NOMO-1 treated with dmso at 0.1 percent for 144 hours (cell line): ENCODE results near the gene CCDC110.

Experiments used
- DNase-seq: peaks from one replicate; lab custom pipeline; 2025; ENCODE audit not compliant: unreplicated experiment; lab: John Stamatoyannopoulos, UW

CCDC110 gene

DNA sequence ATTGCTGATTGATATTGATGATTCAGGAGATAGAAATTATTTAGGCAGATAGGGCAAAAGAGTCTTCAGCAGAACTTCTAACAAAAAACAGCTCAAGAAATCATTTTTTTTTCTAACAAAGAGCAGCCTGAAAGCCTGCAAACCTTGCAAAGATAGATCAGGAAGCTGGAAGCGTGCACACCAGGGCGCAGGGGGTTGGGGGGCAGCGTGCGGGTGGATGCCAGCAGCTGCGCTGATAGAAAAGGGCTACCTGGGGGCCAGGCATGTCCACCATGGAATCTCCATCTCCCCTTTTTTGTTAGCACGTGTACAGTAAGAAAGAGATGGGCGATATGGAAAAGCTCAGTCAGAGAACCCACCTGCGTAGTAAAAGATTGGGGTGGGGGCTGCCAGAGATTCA lies 1.7 kb upstream of the CCDC110 start:
- DNase-seq: no peak

DNA sequence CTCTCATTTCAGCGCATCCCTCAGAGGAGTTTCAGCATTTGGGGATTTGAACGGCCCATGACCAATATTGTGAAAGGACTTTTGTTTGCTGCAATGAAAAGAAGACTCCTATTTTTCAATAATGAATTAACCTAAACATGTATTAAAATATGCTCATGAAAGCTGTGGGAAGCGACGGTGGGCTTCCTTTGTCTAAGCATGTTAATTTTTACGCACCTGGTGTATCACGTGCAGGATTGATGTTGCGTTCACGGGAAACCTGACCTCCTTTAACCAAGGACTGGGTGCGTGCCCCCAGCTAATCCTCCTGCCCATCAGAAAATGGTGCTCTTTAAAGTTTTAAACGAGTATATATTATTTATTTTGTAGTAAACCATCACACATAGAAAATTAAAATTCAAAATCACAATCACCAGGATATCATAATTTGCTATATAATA lies 590 bp upstream of the CCDC110 start:
- DNase-seq: no peak

DNA sequence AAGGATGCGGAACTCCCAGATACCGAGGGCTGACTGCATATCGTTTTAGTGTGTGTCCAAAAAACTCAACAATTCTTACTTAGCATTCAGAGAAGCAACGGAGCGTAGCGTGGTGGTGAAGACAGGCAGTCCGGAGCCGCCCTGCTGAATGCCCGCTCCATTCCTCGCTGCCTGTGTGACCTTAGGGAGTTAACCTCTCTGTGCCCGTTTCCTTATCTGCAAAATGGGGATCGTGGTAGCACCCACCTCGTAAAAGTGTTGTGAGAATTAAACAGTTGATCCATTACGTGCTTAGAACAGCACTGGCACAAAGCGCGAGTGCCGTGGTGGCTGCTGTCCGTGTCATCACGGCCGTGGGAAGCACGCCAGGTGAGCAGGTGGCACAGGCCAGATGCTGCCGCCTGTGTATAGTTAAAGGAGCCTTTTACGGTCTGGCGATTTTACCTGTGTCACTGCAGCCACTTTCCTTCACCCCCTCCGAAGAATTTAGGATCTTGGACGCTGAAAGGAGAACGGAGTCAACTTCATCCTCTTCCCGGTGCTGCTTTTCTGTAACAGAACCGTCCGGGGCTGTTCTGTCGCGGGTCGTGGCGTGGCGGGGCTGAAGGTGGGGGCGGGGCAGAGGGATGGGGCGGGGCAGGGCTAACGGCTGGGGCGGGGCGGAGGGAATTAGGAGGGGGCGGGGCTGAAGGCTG lies 885 bp downstream of the CCDC110 start:
- DNase-seq: no peak

- DNase-seq: no peak
Measured at GRCh38 chr4:185469580-185470154, 1.9 kb downstream of the CCDC110 start.

DNA sequence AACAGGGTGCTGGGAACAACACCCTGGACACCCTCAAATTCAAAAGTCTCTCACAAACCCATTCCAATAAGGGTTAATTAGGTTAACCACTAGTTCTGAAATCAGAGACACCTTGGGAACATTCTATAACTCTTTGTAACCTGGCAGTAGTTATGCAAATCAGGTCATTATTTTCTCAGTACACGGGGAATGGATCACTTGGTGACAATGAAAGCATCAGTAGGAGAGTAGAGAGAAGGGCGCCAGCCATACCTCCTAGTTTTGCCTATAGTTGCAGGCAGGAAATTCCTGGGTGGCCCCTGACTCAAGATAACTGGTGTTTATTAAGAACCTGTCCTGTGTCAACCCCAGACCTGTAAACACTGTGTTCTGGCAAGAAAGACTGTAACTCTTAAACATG lies 2.5 kb downstream of the CCDC110 start:
- DNase-seq: no peak

DNA sequence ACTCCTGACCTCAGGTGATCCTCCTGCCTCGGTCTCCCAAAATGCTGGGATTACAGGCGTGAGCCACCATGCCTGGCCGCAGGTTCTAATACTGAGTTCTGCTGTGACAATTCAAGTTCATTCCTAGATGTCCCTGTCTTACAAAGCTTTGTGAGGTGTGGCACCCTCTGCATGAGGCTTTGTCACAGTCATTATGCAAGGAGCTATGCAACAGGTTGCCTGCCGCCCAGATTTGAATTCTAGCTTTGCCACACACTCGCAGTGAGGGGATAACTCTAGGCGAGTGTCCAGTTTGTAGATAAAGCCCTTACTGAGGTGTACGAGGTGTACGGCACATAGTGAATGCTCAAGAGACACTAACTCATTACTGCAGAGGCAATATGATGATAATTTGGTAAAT lies 3.5 kb downstream of the CCDC110 start:
- DNase-seq: no peak

GRCh38 chr4:185467101-185467500 lies 4.4 kb downstream of the CCDC110 start:
- DNase-seq: no peak

DNA sequence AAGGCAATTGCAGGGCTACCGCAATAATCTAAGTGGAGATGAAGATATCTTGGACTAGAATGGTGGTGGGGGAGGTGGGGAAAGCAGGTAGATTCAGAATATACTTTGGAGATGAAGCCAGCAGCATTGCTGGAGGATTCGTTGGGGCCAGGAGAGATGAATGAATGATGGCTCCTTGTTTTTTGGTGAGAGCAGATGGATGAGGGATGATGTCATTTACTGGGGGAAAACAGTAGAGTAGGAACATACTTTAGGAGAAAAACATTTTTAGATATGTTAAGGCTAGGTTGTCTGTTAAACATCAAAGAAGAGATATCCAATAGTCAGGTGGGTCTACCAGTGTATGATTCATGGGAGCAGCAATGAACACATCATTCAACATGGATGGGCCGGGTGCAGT lies 5.8 kb downstream of the CCDC110 start:
- no peak for DNase-seq

DNA sequence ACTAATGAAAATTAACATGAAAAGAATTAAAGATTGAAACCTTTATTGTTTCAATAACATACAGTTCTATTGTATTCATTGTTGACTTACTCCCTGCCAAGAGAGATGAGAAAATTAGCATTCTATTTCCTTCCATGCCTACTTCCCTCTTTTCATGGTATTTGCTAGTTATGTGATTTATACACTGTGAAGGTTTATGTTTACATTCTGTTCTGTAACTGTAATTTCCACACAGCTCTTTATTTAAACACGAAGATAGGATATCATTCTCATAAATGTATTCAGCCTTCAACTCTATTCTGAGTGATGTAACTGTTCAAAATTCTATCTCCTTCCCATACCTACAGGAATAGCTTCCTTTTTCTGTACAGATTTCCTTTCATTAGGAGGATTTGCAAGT lies 6.6 kb downstream of the CCDC110 start:
- DNase-seq: no peak

DNA sequence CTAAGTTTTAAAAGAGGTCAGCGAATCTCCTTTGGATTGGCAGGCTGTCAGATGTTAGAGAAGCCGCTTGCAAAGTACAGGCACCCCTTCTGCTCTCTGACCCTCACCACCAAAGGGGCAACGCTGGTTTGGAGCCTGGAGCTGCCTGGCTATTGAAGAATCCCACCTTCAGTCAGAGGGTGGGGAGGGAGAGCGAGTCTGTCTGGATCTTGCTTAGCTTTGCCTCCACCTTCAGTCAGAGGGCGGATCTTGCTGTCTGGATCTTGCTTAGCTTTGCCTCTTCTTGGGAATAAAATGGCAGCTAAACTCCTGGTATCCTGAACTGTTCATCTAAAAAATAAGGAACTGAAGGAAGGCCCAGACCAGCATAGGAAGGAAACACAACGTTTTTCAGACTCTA lies 7.3 kb downstream of the CCDC110 start:
- no peak for DNase-seq

DNA sequence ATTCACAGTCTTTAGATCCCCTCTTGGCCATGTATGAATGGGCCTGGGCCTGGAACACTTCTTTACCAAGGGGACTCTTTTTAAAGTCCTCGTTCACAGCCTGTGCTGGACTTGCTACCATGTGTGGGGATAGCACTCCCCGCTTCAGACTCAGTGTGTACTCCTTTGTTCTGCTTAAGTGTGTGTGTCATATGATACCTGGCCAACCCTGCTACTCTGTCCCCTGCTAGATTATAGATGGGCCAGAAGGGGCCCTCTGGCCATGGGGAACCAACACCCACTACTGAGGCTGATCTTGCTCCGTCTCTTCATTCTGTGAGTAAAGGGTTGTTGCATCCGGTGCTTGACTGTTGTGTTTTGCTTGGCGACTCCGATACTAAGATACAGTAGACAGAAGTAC lies 8.0 kb downstream of the CCDC110 start:
- DNase-seq: no peak

DNA sequence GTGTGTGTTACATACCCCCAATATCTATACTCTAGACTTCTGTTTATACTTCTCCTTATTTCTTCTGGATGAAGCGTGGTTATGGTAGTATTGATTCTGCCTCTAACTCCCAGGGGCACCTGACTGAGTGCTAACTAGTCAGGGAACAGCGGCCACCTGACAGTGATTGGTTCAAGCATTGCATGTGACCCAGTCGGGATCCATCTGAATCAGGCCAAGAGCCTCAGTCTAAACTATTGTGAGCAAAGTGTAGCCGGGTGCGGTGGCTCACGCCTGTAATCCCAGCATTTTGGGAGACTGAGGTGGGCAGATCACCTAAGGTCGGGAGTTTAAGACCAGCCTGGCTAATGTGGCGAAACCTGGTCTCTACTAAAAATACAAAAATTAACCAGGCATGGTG lies 10.0 kb downstream of the CCDC110 start:
- DNase-seq: no peak

DNA sequence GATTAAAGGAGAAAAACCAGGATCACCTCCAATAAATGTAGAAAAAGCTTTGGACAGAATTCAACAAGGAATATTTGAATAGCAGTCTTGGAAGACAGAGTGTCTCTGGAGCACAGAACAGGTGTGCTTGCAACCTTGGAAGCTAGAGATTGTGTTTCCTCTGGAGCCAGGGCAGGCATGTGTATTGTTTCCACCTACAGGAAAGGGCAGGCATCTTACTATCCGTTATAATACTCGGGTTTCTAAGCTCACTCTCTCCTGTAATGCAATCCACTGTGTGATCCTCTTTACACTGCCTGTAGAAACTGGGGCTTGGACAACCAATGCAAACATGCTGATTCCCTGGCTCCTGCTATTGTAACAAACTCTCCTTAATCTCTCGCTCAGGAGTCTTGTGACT lies 14.4 kb downstream of the CCDC110 start:
- no peak for DNase-seq

GRCh38 chr4:185456131-185456530 lies 15.4 kb downstream of the CCDC110 start:
- no peak for DNase-seq

DNA sequence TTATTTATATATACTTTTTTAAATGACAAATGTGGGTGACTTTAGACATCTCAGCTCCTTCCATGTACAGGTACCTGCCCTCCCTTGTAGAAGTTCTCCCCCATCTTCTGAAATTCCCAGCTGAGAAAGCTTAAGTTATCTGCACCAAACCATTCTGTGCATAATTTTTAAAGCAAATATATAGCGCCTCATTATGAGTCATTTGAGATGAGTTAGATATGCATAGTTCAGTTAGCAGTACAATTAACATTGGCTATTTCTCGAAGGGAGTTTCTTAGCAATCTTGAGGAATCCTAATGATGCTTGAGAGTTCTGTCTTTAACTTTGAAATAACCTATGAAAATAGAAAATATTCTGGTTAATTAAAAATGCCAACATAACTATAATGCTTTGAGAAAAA lies 26.3 kb downstream of the CCDC110 start:
- DNase-seq: no peak

GRCh38 chr4:185441479-185441878 lies 30.1 kb downstream of the CCDC110 start:
- DNase-seq: no peak

- DNase-seq: no peak
Measured at GRCh38 chr4:185437809-185438208, 33.7 kb downstream of the CCDC110 start.

DNA sequence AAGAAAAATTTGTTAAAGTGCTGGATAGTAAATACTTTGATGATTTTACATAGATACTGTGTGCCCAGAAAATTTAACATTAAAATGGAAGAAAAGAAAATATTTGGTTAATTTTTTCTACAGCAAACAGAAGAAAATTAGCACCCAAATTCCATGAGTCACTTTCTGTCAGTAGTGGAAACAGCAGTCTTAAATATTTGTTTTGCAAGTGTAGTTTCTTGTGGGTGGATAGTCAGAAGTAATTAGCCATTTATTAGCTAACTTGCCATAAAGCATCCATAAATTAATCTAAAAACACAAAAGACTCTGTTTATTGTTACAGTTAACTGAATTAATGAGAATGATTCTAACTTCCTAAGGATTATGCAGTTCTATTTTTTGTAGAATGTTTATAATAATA lies 36.1 kb downstream of the CCDC110 start:
- DNase-seq: no peak

DNA sequence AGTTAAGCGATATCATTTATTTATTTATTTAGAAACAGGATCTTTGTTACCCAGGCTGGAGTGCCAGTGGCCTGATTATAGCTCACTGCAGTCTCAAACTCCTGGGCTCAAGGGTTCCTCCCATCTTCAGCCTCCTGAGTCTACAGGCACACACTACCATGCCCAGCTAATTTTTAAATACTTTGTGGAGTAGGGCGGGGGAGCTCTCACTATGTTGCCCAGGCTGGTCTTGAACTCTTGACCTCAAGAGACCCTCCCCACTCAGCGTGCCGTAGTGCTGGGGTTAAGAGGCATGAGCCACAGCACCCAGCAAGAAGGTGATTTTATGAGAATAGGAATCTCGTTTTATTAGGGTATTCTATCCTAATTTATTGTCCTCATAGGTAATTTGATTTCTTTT lies 41.9 kb downstream of the CCDC110 start:
- DNase-seq: no peak

DNA sequence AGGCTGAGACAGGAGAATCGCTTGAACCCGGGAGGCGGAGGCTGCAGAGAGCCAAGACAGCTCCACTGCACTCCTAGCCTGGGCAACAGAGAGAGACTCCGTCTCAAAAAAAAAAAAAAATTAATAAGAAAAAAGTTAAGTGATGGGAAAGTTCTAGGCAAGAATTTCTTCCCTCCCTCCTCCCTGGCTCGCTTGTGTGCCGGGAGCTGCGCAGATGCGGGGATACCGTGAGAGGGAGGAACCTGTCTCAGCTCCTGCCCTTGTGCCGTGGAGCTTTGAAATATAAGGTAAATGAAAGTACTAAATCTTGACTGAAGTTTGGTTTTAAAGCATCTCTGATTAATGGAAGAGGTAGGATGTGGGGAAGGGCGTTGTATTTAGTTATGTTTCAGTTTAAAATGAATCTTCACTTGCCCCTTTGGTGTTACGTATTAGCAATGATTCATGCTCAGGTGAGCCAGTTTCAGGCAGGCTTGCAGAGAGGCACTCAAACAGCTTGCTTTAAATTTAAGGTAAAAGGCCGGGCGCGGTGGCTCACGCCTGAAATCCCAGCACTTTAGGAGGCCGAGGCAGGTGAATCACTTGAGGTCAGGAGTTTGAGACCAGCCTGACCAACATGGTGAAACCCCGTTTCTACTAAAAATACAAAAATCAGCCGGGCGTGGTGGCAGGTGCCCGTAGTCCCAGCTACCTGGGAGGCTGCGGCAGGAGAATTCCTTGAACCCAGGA lies 44.4 kb downstream of the CCDC110 start:
- no peak for DNase-seq

GRCh38 chr4:185425647-185426352 lies 45.7 kb downstream of the CCDC110 start, which contains the start of gene UFSP2:
UFSP2 (minus strand) TSS chr4:185425964; CDS start chr4:185425868, 96 bp downstream.
- DNase-seq: peak; percentile 62
